HL-60/S4 treated with phorbol 12-myristate 13-acetate at 8.2 ng/mL for 4 days and 3 days (cell line): ENCODE measurements around the gene OPCML.

Experiments used
- in situ Hi-C: fragments of 300-500 bp; cut with MboI; formaldehyde crosslinking; loops from 2 replicates; pipeline ENCODE4 v1.15.0; 2022; ENCODE audit warnings: low sequenced_read_pairs

Gene OPCML

GRCh38 chr11:132472411-132473172 is 1059.7 kb downstream of the OPCML start:
- in situ Hi-C loops, result no loop called here

DNA sequence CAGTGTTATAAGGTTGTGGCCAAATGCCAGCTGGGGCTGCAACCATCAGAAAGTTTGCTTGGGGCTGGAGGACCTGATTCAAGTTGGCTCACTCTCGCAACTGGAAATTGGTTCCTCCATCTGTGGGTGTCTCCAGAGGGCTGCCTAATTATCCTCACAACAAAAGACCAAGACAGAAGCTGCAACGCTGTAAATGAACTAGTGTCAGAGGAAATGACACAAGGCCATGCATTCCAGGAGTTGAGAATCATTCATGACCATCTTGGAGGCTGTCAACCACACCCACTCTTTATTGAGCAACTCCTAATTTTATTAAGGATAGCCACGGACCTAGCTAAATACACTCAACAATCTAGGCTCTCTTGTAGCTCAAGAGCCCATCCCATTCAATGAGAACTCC is 1060.8 kb downstream of the OPCML start:
- in situ Hi-C loops, result no loop called here

GRCh38 chr11:132466983-132467382 is 1065.3 kb downstream of the OPCML start:
- in situ Hi-C loops, result no loop called here

GRCh38 chr11:132464939-132465338 is 1067.4 kb downstream of the OPCML start:
- in situ Hi-C loops, result no loop called here

- in situ Hi-C loops, result no loop called here
Measured at GRCh38 chr11:132464003-132464342, 1068.3 kb downstream of the OPCML start.

DNA sequence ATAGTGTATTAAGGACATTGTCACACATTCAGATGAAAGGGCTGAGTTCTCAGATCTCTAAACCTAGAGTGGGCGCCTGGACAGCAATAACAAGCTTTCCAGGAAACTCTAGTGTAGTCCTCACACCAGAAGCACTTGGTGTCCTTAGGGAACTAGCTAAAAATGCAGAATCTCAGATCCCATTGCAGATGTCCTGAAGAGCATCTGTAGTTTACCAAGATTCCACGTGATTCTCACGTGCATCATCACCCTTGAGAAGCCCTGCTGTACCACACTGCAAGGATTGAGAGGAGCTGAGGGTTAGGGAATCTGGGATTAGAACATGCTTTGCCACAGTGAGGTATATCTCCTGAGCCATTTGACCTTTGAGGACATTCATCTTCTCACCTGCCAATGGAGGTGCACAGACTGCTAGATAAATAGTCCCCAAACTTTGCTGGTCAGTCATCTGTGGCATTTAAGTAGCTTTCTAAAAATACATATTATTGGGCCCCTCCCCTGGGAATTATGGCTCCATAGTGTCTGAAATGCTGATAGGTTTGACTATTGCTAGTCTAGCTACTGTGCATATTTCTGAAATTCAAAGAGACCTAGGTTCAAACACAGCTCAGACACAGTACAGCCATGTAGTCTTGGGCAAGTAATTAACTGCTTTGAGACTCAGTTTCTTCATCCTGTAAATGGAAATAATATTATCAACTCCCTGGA is 1068.9 kb downstream of the OPCML start:
- in situ Hi-C loops, result no loop called here

- in situ Hi-C loops, result no loop called here
Measured at GRCh38 chr11:132459736-132460135, 1072.6 kb downstream of the OPCML start.

- in situ Hi-C loops, result no loop called here
Measured at GRCh38 chr11:132457445-132457844, 1074.9 kb downstream of the OPCML start.

GRCh38 chr11:132456751-132457328 is 1075.5 kb downstream of the OPCML start:
- in situ Hi-C loops, result no loop called here

- in situ Hi-C loops, result no loop called here
Measured at GRCh38 chr11:132455044-132455443, 1077.3 kb downstream of the OPCML start.

DNA sequence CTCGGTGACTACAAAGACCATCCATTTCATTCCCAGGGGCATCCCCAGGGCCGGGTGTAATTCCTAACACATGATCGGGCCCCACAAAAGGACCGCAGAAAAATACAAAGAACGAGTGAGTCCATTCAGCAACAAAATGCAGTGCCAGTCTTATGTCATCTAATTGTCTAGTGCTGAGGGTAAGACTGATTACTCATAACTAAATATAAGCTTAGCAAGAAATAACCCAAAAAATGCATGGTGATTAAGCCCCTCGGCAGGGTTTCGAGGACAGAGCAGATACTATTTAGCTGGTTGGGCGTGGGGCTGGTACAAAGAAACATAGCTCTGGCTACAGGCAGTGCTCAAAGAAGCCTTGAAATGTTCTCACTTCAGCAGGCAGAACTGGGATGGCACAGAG is 1078.9 kb downstream of the OPCML start:
- in situ Hi-C loops, result no loop called here

DNA sequence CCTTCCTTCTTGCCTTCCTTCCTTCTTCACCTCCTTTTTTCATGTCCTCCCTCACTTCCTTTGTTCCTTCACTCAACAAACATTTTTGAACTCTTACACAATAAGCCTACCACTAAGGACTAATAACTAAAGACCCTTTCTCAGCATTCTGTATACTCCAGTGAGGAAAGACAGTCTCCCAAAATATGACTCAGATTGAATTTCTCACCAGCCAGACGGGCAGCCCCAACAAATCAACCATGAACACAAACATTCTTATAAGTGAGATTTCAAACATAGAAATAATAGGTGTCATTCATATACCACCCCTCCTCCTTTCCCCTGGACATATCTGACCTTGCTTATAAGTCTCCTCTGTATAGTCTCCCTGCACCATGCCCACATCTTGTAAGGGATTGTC is 1079.7 kb downstream of the OPCML start:
- in situ Hi-C loops, result no loop called here

GRCh38 chr11:132451942-132452601 is 1080.2 kb downstream of the OPCML start:
- in situ Hi-C loops, result no loop called here

GRCh38 chr11:132450631-132451030 is 1081.7 kb downstream of the OPCML start:
- in situ Hi-C loops, result no loop called here

DNA sequence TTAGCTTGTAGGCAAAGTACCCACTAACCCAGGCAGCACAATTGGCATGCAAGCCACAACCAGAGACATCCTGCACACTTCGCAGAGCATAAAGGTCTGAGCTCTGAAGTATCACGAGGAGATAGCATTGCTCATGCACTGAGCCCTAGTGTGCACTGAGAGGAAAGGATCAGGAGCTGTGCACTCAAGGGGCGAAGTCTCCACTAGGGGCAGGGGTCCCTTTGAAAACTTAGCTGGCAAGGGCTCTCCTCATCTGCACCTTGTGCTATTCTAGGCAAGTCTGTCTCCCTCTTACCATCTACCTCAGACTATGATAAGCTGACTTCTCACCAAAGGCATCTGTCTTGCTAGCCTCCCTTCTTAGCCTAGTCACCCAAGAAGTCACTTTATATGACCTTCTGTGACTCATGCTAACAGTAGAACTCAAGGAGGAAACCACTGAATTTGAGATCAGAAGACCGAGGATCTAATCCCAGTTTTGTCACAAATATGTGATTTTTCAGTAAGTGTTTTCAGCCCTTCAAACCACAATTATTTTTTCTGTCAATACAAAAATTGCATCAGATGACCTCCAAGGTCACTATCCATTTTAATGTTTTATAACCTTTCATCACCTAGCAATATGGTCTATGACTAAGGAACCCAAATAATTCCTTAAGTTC is 1083.8 kb downstream of the OPCML start:
- in situ Hi-C loops, result no loop called here

DNA sequence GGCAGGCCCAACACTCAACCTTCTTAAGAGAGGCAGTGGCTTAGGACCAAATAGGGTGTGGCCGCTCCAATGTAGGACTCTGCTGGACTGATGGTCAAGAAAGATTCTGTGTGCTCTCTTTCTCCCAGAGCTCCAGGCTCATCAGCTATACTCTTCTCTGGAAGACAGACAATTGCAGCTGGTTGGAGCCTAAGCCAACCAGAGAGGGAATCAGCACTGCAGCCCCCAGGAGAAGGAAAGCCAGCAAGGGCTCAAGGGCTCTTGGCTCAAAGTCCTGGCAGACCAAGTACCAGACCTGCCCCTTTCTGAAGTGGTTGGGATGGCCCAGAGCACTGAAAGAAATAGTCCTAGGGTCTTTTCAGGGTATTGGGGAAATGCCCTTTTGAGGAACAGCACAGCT is 1084.5 kb downstream of the OPCML start:
- in situ Hi-C loops, result no loop called here

DNA sequence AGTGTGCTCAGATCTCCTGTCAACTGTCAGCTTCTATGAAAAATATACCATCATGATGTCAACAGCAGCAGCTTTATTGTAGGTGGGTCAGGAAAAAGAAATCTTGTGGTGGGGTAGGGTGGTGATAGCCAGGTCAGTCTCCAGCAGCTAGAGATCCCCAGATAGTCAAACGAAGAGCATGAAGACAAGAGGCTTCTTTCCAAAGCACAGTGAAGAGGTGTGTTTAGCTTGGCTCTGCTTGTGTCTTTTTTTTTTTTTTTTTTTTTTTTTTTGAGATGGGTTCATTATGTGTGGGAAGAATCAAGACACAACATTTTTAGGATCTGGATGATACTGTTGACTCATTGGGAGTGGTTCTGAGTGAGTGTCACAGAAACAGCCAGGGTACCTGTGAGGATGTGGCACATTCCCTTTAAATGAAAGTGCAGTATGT is 1086.4 kb downstream of the OPCML start:
- in situ Hi-C loops, result no loop called here

DNA sequence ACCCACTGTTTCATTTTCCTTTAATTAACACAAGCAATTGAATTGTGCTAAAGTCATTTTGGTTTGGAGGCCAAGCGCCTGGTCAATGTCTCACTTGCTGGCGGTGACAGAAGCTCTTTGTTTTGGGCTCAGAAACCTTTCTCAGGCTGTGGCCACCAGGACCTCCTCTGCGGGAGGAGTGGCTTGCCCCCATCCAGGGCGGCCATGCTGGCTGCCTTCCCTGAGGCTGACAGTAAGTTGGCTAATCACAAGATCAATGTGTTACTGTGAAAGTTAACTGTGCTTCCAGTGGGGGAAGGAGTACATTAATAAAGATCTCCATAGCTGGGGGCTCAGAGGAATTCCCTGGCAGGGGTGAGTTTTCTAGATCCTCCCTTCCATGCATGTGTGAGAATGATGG is 1087.4 kb downstream of the OPCML start:
- in situ Hi-C loops, result no loop called here

GRCh38 chr11:132439711-132440255 is 1092.5 kb downstream of the OPCML start:
- in situ Hi-C loops, result no loop called here

- in situ Hi-C loops, result no loop called here
Measured at GRCh38 chr11:132438418-132438817, 1093.9 kb downstream of the OPCML start.
